HG02610 (cell line): ENCODE results near the gene SMAD1.

ENCODE experiments used
- ATAC-seq: cut with Tn5 transposase; IDR thresholded peaks from one replicate; pipeline ENCODE4 v1.9.1; 2021; ENCODE audit warnings: mild to moderate bottlenecking, moderate library complexity; ENCODE audit not compliant: unreplicated experiment

SMAD1 gene

GRCh38 chr4:145481164-145481941 lies at the start of gene SMAD1:
TSS of gene SMAD1 (plus strand) at chr4:145481853. CDS start at chr4:145514614, 32,761 bp downstream.
- peak; percentile 40 for ATAC-seq

GRCh38 chr4:145433684-145434083 lies 48.0 kb upstream of the SMAD1 start:
- ATAC-seq, result no peak

- ATAC-seq, result no peak
Observed at GRCh38 chr4:145435646-145436045, 46.0 kb upstream of the SMAD1 start.

GRCh38 chr4:145436114-145436513 lies 45.5 kb upstream of the SMAD1 start:
- ATAC-seq, result no peak

- no peak for ATAC-seq
Observed at GRCh38 chr4:145436796-145437195, 44.9 kb upstream of the SMAD1 start.

- no peak for ATAC-seq
Observed at GRCh38 chr4:145437466-145437865, 44.2 kb upstream of the SMAD1 start.

GRCh38 chr4:145438298-145438697 lies 43.4 kb upstream of the SMAD1 start:
- no peak for ATAC-seq

- ATAC-seq, result no peak
Observed at GRCh38 chr4:145440292-145441007, 41.2 kb upstream of the SMAD1 start.

- no peak for ATAC-seq
Observed at GRCh38 chr4:145446184-145446583, 35.5 kb upstream of the SMAD1 start.

- no peak for ATAC-seq
Observed at GRCh38 chr4:145451895-145452294, 29.8 kb upstream of the SMAD1 start.

- ATAC-seq, result no peak
Observed at GRCh38 chr4:145452447-145453162, 29.0 kb upstream of the SMAD1 start.

- ATAC-seq, result no peak
Observed at GRCh38 chr4:145453163-145453520, 28.5 kb upstream of the SMAD1 start.

GRCh38 chr4:145473203-145473602 lies 8.4 kb upstream of the SMAD1 start:
- ATAC-seq, result no peak

GRCh38 chr4:145480257-145480656 lies 1.4 kb upstream of the SMAD1 start:
- ATAC-seq, result no peak

GRCh38 chr4:145481942-145482208 lies 222 bp downstream of the SMAD1 start:
- ATAC-seq, result no peak

- ATAC-seq, result peak; percentile 35
Observed at GRCh38 chr4:145482209-145483037, 770 bp downstream of the SMAD1 start.

- no peak for ATAC-seq
Observed at GRCh38 chr4:145483514-145483913, 1.9 kb downstream of the SMAD1 start.

GRCh38 chr4:145484225-145484846 lies 2.7 kb downstream of the SMAD1 start:
- no peak for ATAC-seq

GRCh38 chr4:145485120-145485519 lies 3.5 kb downstream of the SMAD1 start:
- no peak for ATAC-seq

- ATAC-seq, result no peak
Observed at GRCh38 chr4:145486603-145487002, 5.0 kb downstream of the SMAD1 start.

- peak; percentile 95 for ATAC-seq
Observed at GRCh38 chr4:145487631-145488030, 6.0 kb downstream of the SMAD1 start.
